ENCODE measurements around the gene TGM6.

TGM6 gene

DNA sequence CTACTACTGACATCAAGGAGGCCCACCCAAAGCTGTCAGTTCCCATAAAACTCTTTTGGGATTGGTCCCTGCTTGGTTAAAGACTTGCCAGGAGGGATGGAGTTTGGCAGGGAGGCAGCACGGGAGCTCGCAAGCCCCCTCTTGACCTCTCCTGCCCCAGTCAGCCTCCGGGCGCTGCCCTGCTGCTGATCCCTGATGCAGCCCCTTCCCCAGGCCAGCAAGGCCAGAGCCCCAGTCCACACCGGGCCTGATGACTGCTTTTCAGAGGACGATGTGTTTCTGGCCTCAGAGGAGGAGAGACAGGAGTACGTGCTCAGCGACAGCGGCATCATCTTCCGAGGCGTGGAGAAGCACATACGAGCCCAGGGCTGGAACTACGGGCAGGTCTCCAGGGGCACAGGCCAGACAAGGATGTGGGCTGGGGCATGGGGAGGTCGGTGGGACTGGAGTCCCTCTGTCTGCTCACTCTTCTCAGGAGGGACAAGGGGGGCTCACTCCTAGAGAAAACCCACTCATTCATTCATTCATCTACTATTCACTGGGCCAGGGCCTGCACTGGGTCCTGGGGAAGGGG, 15.6 kb downstream of the TGM6 start:
- TF ChIP-seq POLR2AphosphoS5 (IDR thresholded peaks at IDR 0.05; ENCODE audit: low read depth) (no peak), GABPA (IDR thresholded peaks at IDR 0.05; ENCODE audit: low read depth) (no peak), SPI1 (IDR thresholded peaks at IDR 0.05; ENCODE audit: borderline replicate concordance, low read depth) (no peak)
- TF ChIP-seq, protein P1, sequence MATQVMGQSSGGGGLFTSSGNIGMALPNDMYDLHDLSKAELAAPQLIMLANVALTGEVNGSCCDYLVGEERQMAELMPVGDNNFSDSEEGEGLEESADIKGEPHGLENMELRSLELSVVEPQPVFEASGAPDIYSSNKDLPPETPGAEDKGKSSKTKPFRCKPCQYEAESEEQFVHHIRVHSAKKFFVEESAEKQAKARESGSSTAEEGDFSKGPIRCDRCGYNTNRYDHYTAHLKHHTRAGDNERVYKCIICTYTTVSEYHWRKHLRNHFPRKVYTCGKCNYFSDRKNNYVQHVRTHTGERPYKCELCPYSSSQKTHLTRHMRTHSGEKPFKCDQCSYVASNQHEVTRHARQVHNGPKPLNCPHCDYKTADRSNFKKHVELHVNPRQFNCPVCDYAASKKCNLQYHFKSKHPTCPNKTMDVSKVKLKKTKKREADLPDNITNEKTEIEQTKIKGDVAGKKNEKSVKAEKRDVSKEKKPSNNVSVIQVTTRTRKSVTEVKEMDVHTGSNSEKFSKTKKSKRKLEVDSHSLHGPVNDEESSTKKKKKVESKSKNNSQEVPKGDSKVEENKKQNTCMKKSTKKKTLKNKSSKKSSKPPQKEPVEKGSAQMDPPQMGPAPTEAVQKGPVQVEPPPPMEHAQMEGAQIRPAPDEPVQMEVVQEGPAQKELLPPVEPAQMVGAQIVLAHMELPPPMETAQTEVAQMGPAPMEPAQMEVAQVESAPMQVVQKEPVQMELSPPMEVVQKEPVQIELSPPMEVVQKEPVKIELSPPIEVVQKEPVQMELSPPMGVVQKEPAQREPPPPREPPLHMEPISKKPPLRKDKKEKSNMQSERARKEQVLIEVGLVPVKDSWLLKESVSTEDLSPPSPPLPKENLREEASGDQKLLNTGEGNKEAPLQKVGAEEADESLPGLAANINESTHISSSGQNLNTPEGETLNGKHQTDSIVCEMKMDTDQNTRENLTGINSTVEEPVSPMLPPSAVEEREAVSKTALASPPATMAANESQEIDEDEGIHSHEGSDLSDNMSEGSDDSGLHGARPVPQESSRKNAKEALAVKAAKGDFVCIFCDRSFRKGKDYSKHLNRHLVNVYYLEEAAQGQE (IDR thresholded peaks at IDR 0.05; ENCODE audit: insufficient replicate concordance, low read depth): no peak
- TF ChIP-seq, protein P2, sequence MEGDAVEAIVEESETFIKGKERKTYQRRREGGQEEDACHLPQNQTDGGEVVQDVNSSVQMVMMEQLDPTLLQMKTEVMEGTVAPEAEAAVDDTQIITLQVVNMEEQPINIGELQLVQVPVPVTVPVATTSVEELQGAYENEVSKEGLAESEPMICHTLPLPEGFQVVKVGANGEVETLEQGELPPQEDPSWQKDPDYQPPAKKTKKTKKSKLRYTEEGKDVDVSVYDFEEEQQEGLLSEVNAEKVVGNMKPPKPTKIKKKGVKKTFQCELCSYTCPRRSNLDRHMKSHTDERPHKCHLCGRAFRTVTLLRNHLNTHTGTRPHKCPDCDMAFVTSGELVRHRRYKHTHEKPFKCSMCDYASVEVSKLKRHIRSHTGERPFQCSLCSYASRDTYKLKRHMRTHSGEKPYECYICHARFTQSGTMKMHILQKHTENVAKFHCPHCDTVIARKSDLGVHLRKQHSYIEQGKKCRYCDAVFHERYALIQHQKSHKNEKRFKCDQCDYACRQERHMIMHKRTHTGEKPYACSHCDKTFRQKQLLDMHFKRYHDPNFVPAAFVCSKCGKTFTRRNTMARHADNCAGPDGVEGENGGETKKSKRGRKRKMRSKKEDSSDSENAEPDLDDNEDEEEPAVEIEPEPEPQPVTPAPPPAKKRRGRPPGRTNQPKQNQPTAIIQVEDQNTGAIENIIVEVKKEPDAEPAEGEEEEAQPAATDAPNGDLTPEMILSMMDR (IDR thresholded peaks at IDR 0.05; ENCODE audit: insufficient read depth, low read length): no peak
- no peak for DNase-seq (ENCODE audit: low read depth in 1 of 2, low spot score in 1 of 2)
- H3K4me3 ChIP-seq (replicated peaks; ENCODE audit: insufficient read depth, low read length): no peak overlapping the region
- no peak overlapping the region for H3K27ac ChIP-seq (replicated peaks)
- H3K27me3 ChIP-seq (ENCODE audit: insufficient read depth, poor library complexity, severe bottlenecking): no peaks in the 10 kb centered on the region

DNA sequence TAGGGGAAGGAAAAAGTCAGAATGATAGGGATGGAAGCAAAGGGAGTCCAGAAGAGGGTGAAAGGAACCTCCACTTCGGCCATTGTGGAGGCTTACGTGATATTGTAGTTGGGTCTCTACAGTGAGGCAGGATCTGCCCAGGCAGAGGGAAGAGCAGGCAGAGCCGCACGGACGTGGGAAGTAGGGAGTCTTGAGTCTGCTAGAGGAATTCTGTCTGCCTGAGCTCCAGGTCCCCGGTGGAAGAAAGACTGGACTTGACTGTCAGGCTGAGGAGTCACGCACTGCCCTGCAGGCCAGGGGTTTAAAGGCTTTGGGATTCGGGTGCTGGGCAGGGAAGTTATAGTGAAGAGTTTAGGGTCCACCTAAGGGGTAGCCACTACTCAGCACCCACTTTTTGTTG, 16.4 kb downstream of the TGM6 start:
- Histone ChIP-seq H3K27me3 (ENCODE audit: insufficient read depth, poor library complexity, severe bottlenecking) (no peaks in the 10 kb centered on the region), H3K4me3 (replicated peaks; ENCODE audit: insufficient read depth, low read length) (no peak overlapping the region), H3K27ac (replicated peaks) (no peak overlapping the region)
- DNase-seq (ENCODE audit: low read depth in 1 of 2, low spot score in 1 of 2): no peak
- TF ChIP-seq SPI1 (IDR thresholded peaks at IDR 0.05; ENCODE audit: borderline replicate concordance, low read depth) (no peak), POLR2AphosphoS5 (IDR thresholded peaks at IDR 0.05; ENCODE audit: low read depth) (no peak), GABPA (IDR thresholded peaks at IDR 0.05; ENCODE audit: low read depth) (no peak)
- TF ChIP-seq, protein P1 (IDR thresholded peaks at IDR 0.05; ENCODE audit: insufficient replicate concordance, low read depth): no peak
- TF ChIP-seq, protein P2 (IDR thresholded peaks at IDR 0.05; ENCODE audit: insufficient read depth, low read length): no peak

DNA sequence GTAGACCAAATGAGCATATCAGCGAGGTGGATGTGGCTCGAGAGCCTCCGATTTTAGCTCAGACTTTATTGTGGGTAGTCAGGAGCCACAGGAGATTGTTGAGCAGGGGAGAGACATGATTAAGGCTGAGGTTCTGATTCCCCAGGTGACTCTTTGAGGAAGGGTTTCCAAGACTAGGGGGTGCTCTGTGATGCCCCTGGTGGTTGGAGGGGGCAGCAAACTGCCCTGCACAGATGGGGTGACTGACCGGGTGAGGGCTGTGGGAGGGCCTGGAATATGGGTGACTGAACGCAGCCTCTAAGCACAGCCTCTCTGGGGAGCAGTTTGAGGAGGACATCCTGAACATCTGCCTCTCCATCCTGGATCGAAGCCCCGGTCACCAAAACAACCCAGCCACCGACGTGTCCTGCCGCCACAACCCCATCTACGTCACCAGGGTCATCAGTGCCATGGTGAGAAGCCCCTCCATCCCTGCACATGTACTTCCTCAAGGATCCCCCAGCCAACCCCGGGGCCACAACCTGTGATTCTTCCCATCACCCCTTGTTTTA, 17.0 kb downstream of the TGM6 start:
- DNase-seq (ENCODE audit: low read depth in 1 of 2, low spot score in 1 of 2): no peak
- TF ChIP-seq, protein P2 (IDR thresholded peaks at IDR 0.05; ENCODE audit: insufficient read depth, low read length): no peak
- Histone ChIP-seq H3K27me3 (ENCODE audit: insufficient read depth, poor library complexity, severe bottlenecking) (no peaks in the 10 kb centered on the region), H3K27ac (replicated peaks) (no peak overlapping the region), H3K4me3 (replicated peaks; ENCODE audit: insufficient read depth, low read length) (no peak overlapping the region)

DNA sequence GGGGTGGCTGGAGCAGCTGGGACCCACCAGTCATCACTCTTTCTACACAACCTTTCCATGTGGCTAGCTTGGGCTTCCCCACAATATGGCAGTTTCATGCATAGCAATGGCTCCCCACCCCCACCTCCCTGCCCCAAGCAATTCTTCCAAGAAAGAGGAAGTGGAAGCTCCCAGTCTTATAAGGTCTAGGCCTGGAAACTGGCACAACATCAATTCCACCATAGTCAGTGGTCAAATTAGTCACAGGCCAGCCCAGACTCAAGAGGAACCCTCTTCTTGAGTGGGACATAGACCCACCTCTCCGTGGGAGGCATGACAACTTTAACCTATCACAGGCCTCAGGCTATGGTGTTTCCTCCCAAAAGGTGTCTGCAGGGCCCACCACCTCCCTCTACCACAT, 17.7 kb downstream of the TGM6 start:
- 0 out of 2 replicates have a peak overlapping the region, but pooled peaks have one; percentile 8 for H3K27ac ChIP-seq (replicated peaks)
- DNase-seq (ENCODE audit: low read depth in 1 of 2, low spot score in 1 of 2): peak; percentile 50 to 60
- H3K27me3 ChIP-seq (ENCODE audit: insufficient read depth, poor library complexity, severe bottlenecking): no peaks in the 10 kb centered on the region
- TF ChIP-seq, protein P2 (IDR thresholded peaks at IDR 0.05; ENCODE audit: insufficient read depth, low read length): no peak
- TF ChIP-seq SPI1 (IDR thresholded peaks at IDR 0.05; ENCODE audit: borderline replicate concordance, low read depth): peak; percentile 92
- no peak overlapping the region for H3K4me3 ChIP-seq (replicated peaks; ENCODE audit: insufficient read depth, low read length)

All from HL-60 (cell line).